HG02678 (cell line): ENCODE data around the gene ZNF664.

Source experiments
- ATAC-seq: cut with Tn5 transposase; IDR thresholded peaks from one replicate; pipeline ENCODE4 v1.9.1; 2021; ENCODE audit warnings: mild to moderate bottlenecking, moderate library complexity; ENCODE audit not compliant: unreplicated experiment

Gene ZNF664

GRCh38 chr12:124006846-124007713 is 34.1 kb downstream of the ZNF664 start:
- no peak for ATAC-seq

- no peak for ATAC-seq
Observed at GRCh38 chr12:124007826-124008570, 35.0 kb downstream of the ZNF664 start.

- no peak for ATAC-seq
Observed at GRCh38 chr12:124008595-124008994, 35.6 kb downstream of the ZNF664 start.

GRCh38 chr12:124009781-124010180 is 36.8 kb downstream of the ZNF664 start:
- ATAC-seq = no peak

GRCh38 chr12:124010687-124011086 is 37.7 kb downstream of the ZNF664 start:
- ATAC-seq = no peak

GRCh38 chr12:124011435-124012115 is 38.6 kb downstream of the ZNF664 start:
- no peak for ATAC-seq

- ATAC-seq = no peak
Observed at GRCh38 chr12:124013073-124013472, 40.1 kb downstream of the ZNF664 start.

- ATAC-seq = no peak
Observed at GRCh38 chr12:124015494-124016461, 42.8 kb downstream of the ZNF664 start.

GRCh38 chr12:124017064-124017463 is 44.0 kb downstream of the ZNF664 start:
- ATAC-seq = no peak

- ATAC-seq = no peak
Observed at GRCh38 chr12:124018539-124018938, 45.5 kb downstream of the ZNF664 start.

- ATAC-seq = no peak
Observed at GRCh38 chr12:124019115-124019514, 46.1 kb downstream of the ZNF664 start.

- ATAC-seq = no peak
Observed at GRCh38 chr12:124020514-124020949, 47.5 kb downstream of the ZNF664 start.

- ATAC-seq = no peak
Observed at GRCh38 chr12:124021007-124021406, 48.0 kb downstream of the ZNF664 start.

- no peak for ATAC-seq
Observed at GRCh38 chr12:124022161-124022560, 49.1 kb downstream of the ZNF664 start.

- ATAC-seq = no peak
Observed at GRCh38 chr12:124024263-124024678, 51.3 kb downstream of the ZNF664 start.

GRCh38 chr12:124024776-124025175 is 51.8 kb downstream of the ZNF664 start:
- no peak for ATAC-seq

GRCh38 chr12:124025661-124026060 is 52.6 kb downstream of the ZNF664 start:
- ATAC-seq = no peak

GRCh38 chr12:124026755-124027745 is 54.0 kb downstream of the ZNF664 start:
- no peak for ATAC-seq
